GM19025 (cell line): ENCODE measurements around the gene MEST.
"Not testable (repeated sequence)": the region's sequence is repeated elsewhere in the genome, so short reads cannot be mapped to it uniquely, and the experiment has no call there.

ENCODE experiments used
- ATAC-seq: cut with Tn5 transposase; IDR thresholded peaks from one replicate; pipeline ENCODE4 v1.9.1; 2021; ENCODE audit warnings: mild to moderate bottlenecking, low read depth, moderate library complexity; ENCODE audit not compliant: unreplicated experiment

MEST gene

GRCh38 chr7:130491841-130492522 is at the start of gene MEST:
Gene MEST, plus strand, starts transcription at chr7:130492085. Its CDS starts 229 bp downstream, at chr7:130492314.
- no peak for ATAC-seq

GRCh38 chr7:130442601-130443000 is 49.3 kb upstream of the MEST start:
- no peak for ATAC-seq

- no peak for ATAC-seq
Observed at GRCh38 chr7:130444234-130444633, 47.7 kb upstream of the MEST start.

GRCh38 chr7:130444751-130445407 is 47.0 kb upstream of the MEST start:
- ATAC-seq, result no peak

GRCh38 chr7:130446259-130446658 is 45.6 kb upstream of the MEST start:
- ATAC-seq, result no peak

- not testable (repeated sequence) for ATAC-seq
Observed at GRCh38 chr7:130451344-130451743, 40.5 kb upstream of the MEST start.

- ATAC-seq, result no peak
Observed at GRCh38 chr7:130452951-130453350, 38.9 kb upstream of the MEST start.

- ATAC-seq, result no peak
Observed at GRCh38 chr7:130454959-130455358, 36.9 kb upstream of the MEST start.

GRCh38 chr7:130458257-130458656 is 33.6 kb upstream of the MEST start:
- ATAC-seq, result no peak

- no peak for ATAC-seq
Observed at GRCh38 chr7:130461272-130461671, 30.6 kb upstream of the MEST start.

- ATAC-seq, result no peak
Observed at GRCh38 chr7:130463553-130464434, 28.1 kb upstream of the MEST start.

GRCh38 chr7:130468612-130469011 is 23.3 kb upstream of the MEST start:
- no peak for ATAC-seq

GRCh38 chr7:130471974-130472373 is 19.9 kb upstream of the MEST start:
- ATAC-seq, result no peak

- no peak for ATAC-seq
Observed at GRCh38 chr7:130473289-130473688, 18.6 kb upstream of the MEST start.

- no peak for ATAC-seq
Observed at GRCh38 chr7:130473876-130474275, 18.0 kb upstream of the MEST start.

GRCh38 chr7:130475776-130476175 is 16.1 kb upstream of the MEST start:
- no peak for ATAC-seq

GRCh38 chr7:130476297-130477150 is 15.4 kb upstream of the MEST start:
- no peak for ATAC-seq

- ATAC-seq, result no peak
Observed at GRCh38 chr7:130478991-130479390, 12.9 kb upstream of the MEST start.

- no peak for ATAC-seq
Observed at GRCh38 chr7:130479716-130480400, 12.0 kb upstream of the MEST start.

GRCh38 chr7:130481898-130482297 is 10.0 kb upstream of the MEST start:
- no peak for ATAC-seq
